GM18508 (cell line): Measurements from ENCODE around the gene NACC2.

Experiments used
- ATAC-seq: cut with Tn5 transposase; IDR thresholded peaks from one replicate; pipeline ENCODE4 v1.9.1; 2021; ENCODE audit warnings: moderate number of reproducible peaks; ENCODE audit not compliant: insufficient read depth, unreplicated experiment

The NACC2 gene

DNA sequence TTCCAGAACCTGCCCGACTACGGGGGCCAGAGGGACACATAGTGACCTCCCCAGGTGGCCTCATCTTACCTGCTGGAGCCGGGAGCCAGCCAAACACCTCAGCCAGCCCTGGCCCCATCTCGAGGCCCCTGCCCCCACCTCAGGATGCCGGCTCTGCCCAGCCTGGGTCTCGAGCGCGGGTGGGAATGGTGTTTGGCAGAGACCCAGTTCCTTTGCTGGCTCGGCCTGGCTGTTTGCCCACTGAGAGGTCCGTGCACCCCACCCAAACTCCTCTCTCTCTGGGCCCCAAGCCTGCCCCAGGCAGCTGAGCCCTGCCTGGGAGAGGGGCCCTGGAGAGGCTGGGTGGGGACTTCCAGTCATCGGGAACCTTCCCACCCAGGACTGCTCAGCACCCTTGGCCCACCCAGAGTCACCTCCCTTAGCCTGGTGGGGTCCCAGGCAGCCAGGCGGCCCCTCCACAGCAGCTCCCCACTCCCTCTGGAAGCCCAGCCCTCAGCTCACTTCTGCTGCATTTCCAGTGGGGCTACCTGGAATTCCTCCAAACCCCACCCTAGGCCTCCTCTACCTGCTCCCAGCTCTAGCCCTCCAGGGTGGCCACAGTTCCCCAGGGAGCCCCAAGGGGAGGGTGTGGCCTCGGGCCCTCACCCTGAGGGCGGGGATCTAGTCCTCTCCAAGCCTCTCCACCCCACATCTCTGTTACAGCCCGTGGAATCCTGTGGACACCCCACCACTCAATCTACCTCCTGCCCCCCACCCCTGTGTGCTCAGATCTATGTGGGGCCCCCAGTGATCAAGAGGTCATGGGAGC lies 91.5 kb downstream of the NACC2 start:
- ATAC-seq, result no peak

DNA sequence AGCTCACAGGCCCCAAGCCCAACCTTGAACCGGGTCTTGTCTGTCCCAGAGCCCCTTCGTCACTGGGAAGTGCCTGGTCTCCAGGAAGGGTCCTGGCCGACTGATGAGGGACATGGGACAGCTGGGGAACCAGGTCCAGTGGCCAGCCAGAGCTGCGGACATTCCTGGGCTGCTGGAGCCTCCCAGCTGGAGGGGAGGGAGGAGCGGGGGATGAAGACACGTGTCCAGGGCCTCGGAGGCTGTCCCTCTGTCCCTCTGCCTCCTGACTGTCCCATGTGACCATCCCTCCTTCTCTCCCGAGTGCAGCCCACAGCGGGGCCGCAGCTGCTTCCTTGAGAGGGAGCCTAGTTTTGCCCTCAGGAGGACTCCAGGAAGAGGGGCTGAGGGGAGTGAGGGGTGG lies 92.2 kb downstream of the NACC2 start:
- no peak for ATAC-seq

DNA sequence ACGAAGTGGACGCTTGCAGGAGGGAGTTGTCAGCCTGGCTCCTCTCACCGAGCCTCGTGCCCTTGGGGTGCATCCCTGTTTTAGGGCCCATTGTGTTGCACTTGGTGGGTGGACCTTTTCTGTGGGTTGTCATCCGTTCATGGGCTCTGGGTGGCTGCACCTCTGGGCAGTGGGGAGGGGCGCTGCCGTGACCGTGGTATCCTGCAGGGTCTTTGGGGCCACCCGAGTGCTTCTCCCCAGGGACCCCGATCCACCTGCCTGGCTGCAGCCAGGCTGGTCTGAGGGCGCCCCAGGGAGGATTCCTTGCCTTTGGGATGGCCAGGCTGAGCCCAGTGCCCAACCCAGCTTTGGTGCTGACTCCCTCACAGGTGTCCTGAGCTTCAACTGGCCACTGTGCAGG lies 92.9 kb downstream of the NACC2 start:
- no peak for ATAC-seq

DNA sequence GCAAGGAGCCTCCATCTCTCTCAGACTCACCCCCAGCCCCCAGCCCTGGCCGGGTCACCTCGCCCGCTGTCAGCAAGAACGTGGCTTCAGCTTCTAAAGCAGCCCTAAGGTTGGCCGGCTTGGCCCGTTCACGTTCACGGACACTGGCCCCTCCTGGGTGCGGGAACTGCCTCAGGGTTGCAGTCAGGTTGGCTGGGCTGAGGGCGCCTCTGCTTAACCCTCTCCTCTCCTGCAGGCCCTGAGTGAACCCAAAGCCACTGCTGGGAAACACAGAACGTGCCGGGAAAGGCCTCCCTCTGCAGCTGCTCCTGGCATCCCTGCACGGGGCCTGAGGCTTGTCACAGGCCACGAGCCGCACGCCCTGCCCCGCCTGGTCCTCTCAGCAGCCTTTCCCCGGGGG lies 93.9 kb downstream of the NACC2 start:
- no peak for ATAC-seq

DNA sequence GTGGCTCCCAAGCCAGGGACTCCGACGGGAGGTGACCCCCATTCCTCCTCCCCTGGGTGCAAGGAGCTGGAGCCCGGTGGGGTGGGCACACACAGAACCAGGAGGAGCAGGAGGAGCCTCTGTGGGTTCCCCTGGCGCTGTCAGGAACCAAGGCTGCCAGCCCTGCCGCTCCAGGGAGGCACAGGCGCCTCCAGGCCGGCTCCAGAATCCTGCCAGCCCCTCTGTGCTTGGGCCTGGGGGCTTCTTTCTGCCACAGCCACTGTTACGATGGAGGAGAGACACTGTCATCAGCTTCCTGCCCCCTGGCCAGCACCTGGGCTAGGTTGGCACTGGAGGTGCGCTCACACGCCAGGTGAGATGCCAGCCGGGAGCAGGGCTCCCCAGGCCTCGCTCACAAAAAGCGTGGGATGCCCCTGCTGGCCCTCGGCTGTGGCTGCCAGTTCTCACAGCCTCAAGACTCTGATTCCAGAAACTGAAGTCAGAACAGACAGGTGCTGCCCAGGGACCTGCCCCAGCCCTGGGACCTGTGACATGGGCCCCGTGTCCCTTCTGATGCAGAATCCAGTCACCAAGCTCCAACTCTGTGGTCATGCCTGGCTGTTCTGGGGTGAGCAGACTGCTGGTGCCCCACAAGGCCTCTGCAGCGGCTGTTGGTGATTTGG lies 96.5 kb downstream of the NACC2 start:
- no peak for ATAC-seq

DNA sequence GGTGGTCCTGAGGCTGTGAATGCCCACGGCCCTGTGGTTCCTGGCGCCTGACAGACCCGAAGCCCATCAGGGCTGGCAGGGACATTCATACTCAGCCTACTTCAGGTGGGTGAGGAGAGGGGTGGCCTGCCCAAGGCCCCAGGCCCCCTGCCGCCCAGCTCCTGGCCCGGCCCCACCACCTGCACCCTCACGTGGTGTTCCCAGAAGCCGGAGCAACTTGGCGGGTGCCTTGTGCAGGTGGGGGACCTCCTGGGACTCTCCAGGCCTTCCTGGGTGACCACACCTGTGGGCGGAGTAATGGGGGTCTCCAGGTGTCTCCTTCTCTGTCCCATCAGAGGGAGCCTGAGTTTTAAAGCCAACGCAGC lies 97.1 kb downstream of the NACC2 start:
- no peak for ATAC-seq

DNA sequence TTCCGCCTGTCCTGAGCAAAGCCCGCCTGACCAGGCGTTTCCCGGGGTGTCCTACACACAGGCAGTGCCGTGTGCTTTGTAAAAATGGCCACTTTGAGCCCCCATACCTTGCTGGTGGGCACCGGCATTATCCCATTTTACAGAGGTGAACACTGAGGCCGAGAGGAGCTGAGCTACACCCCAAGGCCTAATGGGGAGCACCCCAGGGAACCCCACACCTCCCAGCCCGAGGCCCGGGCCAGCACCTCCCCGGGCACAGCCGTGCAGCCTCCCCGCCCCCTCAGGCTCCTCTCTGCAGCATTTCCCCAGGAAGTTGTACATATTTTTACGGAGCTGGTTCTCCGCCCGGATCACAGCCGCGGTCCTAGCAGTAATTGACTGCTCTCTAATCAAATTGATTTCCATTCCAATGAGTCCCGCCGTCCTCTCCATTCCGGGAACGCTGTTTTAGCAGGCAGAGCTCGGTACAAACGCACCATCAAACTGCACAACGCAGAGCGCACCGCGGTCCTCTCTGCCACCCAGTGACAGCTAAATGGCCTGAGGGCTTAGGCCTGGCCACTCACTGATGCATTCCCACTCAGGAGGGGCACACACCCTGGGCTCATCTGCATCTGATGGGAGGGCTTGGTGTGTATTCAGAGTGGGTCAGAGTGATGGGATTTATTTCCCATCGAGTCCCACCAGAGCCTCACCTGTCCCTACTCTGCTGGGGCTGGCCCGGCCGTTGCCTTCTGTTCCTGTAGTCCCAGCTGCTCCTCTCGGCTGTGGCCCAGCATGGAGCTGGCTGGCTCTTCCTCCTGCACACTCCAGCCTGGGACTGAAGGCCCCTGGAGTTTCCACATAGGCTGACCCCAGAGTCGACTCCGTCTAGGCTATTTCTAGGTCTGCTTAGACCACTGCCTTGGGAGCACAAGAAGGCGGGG lies 97.7 kb downstream of the NACC2 start:
- ATAC-seq, result no peak

DNA sequence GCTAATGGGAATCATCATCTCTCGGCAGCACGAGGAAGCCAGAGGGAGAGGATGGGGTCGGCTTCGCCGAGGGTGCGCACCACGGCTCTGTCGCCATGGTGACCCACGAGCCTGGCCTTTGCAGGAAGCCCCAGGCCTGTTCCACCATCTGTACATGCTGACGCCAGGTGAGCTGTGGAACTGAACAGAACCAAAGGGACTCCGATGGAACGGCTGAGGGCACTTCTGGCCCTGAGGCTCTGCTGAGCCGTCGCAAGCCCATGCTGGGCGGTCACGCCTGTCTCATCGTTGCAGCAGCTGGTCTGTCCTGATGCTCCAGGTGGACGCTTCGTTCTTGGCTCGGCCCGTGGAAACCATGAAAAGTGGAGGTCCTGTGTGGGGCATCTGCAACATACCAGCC lies 99.3 kb downstream of the NACC2 start:
- ATAC-seq, result no peak

DNA sequence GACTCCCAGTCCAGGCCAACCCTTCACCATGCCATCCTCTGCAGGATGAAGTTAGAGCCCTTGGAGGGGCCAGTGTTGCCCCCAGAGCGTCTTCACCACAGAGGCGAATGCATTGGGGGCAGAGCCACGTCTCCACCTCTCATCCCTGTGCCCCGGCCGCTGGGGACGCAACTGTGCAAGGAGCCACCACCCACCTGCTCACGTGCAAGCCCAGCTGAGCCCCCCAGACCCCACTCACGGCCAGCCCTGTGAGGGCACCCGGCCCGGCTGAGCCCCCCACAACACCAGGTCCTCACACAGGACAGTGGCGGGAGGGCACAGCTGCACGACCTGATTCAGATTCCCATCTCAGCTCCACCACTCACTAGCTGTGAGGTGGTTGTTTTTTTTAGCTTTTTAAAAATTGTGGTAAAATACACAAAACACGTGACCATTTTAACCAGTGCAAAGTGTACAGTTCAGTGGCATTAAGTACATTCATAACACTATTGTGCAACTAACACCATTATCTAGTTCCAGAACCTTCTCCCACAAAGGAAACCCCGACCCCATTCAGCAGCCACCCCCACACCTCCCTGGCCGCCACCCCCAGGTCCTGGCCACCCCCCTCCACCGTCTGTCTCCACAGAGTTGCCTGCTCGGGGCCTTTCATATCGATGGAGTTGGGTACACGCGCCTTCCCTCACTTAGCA lies 100.4 kb downstream of the NACC2 start:
- ATAC-seq, result no peak

DNA sequence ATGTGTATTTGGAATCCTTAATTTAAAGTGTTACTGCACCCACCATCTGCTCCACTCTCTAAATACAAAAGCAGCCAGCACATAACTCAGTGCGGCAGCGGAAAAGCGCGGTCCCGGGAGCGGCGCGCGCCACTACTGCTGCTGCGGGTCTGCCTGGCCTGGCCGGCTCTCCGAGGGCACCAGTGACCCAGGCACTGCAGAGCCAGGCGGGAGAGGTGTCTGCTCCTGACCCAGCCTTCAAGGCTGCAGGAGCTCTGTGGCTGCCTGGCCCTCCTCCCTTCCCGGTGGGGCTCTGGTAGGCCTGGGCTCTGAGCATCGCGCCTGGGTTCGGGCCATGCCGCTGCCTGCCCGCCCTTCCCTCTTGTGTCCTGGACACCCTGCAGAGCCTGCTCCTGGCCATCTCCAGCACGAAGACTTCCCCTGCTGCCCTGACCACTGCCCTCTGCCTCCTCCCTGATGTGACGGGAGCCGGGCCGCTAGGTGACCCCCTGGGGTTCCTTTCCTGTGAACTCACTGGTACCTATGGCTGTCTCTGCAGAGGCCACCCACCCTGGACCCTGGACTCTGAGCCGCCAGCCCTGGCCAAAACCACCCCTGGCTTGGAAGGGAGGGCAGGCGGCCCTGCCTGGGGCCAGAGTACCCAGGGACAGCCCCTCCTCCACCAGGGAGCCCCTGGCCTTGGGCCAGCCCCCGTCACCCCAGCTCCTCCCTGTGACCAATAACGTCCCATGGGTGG lies 101.2 kb downstream of the NACC2 start:
- no peak for ATAC-seq

DNA sequence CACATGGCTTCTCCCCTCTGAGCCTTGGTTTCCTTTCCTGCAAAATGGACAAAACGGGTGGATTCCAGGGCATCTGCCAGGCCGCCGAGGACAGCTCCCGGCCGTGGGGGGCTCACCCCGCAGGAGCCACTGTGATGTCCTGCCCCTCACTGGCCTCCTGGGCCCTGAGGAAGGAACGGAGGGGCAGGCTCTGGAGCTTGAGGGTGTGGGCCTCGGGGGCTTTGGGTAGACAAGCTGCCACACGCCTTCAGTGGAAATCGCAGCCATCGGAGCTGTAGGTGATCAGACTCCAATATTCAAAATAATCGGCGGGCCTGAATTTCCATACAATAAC lies 101.7 kb downstream of the NACC2 start:
- ATAC-seq, result no peak

DNA sequence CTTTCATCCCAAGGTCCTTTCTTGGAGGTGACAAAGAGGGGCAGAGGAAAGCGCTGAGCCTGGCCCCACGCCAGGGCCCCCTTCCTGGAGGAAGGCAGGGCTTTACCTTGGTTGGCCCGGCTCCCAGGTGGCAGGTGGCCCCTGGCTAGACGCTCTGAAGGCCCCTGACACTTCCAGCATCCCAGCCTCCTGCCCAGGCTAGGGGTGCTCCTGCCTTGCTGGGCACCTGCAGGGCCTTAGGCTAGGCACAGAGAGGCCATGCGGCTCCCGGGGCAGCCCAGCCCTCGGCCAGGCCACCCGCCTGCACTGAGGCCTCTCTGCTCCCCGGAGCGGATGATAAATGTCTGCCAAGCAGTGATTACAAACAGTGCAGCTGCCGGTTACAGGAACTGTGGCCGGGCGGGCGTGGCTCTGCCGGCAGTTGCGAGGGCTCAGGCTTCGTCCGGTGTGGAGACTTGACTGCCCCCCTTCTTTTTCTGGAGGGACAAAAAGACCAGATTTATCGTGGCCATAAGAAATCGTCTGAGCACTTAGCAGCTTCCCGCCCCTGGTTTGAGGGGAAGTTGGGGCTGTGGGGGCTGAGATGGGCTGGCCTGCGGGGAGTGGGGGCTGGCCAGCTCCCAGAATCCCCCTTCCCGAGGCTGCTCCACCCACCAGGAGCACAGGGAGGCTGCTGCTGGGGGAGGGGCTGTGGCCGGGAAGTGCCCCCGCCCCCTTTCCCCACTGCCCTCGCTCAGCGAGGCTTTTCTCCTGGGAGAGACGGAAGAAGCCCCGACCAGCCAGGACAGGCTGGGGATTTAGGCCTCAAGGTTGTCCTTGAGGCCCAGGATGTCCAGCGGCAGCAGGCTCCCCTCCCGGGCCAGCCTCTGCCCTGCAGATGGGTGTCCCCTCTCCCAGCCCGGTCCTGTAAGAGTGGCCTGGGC lies 102.3 kb downstream of the NACC2 start:
- no peak for ATAC-seq

DNA sequence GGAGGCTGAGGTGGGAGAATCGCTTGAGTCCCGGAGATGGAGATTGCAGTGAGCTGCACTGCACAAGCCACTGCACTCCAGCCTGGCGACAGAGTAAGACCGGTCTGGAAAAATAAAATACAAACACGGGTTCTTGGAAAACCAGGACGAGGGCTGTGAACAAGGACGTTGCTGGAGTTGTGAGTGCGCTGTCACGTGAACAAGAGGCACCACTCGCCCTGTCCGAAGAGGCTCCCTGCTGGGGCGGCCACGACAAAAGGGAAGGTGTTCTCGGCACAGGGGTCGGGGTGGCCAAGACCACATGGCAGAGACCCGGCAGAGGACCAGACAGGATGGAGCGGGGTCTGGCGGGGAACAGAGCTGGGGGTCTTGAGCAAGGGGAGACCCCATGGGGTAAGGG lies 103.3 kb downstream of the NACC2 start:
- ATAC-seq, result no peak

DNA sequence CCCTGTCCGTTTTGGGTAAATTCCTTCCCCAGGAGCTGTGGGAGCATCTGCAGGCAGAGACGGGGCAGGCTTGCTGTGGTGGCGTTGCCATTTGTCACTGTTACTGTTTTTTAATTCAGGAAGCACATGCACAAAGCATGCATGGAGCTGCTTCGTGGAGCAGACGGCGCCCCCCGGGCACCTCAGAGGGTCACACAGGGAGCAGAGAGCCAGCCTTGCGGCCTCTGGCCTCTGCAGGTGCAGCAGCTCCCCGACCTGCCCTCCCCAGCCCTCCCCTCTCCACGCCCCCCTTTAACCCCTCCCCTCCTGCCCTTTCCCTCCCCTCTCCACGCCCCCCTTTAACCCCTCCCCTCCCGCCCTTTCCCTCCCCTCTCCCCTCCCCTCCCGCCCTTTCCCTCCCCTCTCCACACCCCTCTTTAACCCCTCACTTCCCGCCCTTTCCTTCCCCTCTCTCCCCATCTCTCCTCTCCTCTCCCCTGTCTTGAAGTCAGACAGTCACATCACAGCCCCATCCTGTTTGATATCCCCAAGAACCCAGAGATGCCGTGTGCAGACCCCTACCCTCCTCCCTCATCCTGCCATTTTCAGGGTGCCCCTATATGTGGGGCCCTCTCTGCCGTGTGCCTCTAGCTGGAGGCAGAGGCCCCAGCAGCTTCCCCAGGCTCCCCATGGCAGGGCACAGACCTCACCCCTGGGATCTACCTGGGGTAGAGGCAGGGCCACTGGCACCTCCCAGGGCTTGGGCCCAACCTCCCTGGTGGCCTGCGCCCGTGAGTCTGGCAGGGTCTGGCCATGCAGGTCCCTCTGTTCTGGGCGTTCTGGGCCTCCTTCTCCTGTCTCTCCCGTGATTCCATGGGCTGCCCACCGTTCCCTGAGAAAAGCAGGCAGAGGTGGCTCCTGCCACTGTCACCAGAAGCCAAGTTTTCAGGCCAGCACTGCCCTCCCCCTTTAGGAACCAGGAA lies 104.3 kb downstream of the NACC2 start:
- ATAC-seq, result no peak

DNA sequence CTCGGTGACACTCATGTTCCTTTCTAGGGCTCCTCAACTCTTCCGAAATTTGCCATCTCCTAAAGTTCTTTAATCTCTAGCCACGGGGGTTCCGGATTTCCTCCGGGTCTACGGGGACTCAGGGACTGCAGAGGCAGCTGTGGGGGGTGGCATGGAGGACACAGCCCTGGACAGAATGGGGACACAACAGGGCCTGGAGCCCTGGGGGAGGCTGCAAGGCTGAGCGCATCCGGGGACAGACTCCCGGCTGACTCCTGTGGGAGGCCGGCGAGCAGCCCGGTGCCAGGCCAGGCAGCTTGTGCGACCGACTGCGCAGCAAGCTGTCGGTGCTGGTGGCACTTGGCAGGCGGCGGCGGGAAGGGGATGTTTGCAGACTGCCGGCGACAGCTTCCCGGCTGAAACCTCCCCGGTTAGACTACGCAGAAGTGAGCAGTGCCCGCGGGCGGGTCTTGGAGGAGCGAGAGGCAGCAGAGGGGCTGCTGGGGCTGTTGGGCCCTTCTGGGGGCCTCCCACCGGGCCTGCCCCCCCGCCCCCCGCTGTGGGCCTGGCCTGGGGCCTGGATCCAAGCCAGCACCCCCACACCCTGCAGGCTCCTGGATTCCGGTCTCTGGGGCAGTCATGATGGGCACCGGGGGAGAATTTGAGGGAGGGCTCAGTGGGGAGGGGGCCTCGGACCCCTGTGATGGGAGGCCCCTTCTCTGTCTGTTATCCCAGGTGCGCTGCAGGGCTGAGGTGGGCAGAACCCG lies 105.2 kb downstream of the NACC2 start:
- ATAC-seq, result no peak

DNA sequence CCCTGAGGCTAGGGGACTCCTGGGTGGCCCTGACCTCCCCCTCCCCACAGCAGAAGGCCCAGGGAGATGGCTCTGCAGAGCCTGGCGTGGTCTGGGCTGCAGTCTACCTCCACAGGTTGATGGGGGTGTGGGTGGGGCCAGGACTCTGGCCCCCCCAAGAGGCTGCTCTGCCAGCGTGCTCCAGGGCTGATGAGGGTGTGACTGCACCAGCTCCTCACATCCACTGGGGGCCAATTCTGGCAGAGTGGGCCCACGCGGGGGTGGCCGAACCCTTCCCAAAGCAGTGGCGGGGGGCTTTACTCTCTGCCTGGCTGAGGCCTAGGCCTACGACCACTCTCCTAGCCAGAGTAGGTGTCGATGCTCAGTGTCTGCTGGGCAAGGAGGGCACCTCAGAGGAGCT lies 105.9 kb downstream of the NACC2 start:
- no peak for ATAC-seq

DNA sequence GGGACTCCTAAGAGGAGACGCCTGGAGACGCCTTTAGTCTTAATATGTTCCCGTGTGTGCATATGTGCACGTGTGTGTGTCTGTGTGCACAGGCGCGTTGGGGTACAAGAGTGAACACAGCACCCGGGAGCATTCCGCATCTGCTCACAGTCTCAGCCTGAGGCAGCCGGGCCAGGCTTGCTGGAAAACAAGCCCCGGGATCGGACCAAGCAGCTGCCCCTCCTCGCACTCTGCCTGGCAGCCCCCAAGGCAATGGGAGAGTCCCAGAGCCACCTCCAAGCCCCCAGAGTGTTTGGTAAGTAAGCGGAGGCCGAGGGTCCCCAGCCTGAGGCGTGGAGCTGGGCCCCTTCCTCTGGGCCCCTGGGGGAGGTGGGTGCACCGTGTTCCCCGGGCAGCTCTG lies 106.6 kb downstream of the NACC2 start:
- ATAC-seq, result no peak
